GM21390 (cell line): ENCODE measurements around the gene ESRRB.

Experiments used
- ATAC-seq: cut with Tn5 transposase; IDR thresholded peaks from one replicate; pipeline ENCODE4 v1.9.1; 2021; ENCODE audit not compliant: unreplicated experiment

The ESRRB gene

DNA sequence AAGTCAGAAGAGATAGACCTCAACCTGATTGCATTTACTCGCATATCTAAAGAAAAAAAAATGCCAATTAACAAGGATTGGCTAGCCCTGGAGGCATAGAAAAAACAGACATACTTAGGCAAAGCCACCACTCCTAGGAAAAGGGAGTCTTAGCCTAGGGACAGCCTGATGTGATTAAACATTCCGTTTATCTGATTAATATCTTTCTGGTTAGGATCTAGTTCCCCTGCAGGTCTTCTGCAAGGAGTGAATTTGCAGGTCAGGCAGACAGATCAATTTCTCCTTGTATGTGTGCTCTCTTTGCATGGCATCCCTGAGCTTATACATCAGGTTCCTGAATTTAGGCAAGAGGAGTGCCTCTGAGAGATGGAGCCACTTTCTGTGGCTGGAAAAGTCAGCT lies 70.5 kb downstream of the ESRRB start:
- no peak for ATAC-seq

GRCh38 chr14:76446921-76447320 lies 71.0 kb downstream of the ESRRB start:
- no peak for ATAC-seq

GRCh38 chr14:76450476-76450875 lies 74.5 kb downstream of the ESRRB start:
- no peak for ATAC-seq

DNA sequence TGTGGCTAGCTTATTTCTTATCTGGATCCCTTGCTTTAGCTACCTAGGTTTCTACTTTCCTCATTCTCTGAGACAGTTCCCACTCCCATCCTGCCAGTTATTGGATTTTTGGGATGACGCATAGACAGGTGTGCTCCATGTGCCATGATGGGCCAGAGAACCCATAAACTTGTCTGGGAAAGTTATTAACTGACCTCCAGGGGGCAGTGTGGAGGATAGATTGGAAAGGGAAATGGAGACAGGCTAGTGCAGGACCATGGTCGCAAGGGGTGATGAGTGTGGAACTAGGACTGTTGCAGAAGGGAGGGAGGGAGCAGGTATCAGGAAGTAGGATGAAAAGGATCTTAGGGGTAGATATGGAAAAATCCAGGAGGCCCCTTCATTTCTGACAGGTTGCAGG lies 80.3 kb downstream of the ESRRB start:
- ATAC-seq = no peak

DNA sequence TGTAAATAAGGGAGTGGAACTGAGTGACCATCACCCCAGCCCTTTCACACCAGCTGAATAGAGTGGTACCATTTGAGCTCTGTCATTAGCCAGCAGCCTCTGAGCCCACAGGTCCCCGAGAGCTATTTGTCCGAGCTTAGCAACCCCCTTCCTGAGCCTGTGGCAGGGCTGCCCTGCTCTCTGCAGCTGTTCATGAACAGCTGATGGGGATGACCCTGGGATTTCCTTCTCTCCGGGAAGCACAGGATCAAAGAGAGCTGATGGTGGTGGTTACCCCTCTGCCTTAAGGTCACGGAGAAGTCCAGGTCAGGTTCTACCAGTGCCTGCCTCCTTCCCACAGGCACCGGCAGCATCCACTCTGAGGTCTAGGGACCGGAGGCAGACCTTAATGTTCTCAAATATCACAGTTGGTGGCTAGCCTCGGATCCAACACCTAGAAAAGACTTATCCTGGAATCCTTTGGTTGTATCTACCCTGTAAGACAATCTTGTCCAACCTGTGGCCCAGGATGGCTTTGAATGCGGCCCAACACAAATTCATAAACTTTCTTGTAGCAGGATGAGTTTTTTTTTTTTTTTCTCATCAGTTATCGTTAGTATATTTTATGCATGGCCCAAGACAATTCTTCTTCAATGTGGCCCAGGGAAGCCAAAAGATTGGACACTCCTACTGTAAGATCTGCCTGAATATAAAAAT lies 81.1 kb downstream of the ESRRB start:
- no peak for ATAC-seq

DNA sequence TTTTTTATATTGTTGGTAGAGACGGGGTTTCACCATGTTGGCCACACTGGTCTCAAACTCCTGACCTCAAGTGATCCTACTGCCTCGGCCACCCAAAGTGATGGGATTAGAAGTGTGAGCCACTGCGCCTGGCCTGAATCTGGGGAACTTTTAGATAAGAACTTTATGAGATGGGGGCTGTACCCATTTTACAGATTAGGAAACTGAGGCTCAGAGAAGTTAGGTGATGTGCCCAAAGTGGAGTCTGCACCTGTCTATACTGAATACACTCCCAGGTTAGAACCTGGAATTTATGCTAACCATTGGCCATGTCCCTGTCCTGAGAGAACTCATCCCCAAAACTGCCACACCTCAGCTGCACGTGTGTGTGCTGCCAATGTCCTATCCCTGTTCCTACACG lies 81.9 kb downstream of the ESRRB start:
- ATAC-seq = no peak

DNA sequence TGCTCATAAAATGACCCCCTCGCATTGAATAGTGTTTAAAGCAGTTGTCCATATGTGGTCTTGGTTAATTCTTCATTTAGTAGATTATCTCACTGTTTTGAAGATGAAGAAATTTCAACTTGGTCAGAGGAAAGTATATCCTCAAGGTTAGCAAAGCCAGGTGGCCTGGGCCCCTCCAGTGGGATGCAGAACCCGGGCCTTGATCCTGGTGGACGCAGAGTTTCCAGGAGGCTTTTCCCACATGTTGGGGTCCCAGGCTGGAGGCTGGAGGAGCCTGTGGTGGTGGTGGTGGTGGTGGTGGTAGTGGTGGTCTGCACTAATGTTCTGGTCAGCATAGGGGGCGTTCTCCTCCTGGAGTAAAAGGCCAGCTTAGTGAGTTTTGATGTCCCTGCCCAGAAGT lies 85.9 kb downstream of the ESRRB start:
- no peak for ATAC-seq

DNA sequence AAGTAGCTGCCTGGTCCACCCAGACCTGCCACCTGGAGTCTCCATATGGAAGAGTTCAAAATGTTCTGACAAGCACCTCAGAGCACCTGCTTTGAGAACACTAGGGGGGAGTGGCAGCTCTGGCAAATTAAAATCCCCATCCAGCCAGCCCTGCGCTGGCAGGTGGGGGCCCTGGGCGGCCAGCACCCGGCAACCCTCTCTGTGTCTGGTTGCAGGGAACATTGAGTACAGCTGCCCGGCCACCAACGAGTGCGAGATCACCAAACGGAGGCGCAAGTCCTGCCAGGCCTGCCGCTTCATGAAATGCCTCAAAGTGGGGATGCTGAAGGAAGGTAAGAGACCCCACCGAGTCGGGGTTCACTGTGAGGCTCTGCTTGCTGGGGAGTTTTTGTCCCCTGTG lies 86.4 kb downstream of the ESRRB start:
- no peak for ATAC-seq

DNA sequence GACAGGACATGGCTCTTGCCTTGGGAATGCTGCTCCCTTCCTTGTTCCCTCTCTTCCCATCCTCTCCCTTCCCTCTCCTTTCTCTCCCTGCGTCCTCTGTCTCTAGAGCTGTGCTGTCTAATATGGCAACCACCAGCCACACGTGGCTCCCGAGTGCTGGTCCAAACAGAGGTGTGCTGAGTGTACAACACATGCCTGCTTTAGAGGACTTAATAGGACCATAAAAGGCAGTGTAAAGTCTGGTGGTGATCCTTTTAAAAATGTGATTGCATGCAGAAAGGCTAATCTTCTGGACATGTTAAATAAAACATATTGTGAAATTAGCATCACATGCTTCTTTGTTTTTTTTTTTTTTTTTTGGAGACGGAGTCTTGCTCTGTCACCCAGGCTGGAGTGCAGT lies 87.2 kb downstream of the ESRRB start:
- no peak for ATAC-seq

DNA sequence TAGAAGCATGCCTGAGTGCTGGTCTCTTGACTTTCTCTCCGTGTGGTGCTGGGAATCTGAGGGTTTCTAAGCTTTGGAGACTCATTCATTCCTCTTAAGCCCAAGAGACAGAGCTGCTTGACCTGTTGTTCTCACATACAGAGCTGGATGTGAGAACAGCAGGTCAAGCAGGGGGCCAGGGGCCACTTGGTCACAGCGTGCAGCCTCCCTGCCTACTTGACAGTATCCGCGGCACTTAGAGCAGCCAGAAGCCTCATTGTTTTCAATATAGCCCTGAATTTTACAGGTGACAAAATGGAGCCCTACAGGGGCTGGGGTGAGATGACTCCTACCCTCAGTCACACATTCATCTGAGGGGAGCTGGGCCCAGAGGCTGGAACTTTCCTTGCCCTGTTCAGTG lies 88.9 kb downstream of the ESRRB start:
- no peak for ATAC-seq

GRCh38 chr14:76465664-76466063 lies 89.7 kb downstream of the ESRRB start:
- no peak for ATAC-seq

- ATAC-seq = no peak
Measured at GRCh38 chr14:76467711-76468155, 91.8 kb downstream of the ESRRB start.

DNA sequence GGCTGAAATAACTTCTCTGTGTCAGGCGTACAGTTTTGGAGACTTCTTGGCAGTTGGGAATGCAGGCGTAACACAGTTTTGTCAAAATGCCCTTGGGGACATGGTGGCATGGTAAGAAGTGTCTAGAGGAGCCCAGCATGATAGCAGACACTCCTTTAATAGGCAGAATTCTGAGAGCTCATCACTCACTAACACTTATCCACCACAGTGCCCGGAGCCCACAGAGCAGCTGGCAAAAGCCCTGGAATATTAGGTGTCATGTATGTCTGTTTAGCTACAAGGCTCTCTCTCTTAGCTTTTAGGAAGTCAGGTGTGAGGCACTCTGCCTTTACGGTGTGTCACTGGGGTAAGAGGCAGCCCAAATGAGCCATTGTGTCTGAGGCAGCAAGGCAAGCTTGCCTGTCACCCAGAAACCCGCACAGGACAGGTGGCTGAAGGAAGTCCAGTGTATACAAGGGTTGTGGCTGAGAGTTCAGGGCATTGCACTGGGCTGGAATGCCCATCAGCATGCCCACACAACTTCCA lies 96.3 kb downstream of the ESRRB start:
- ATAC-seq = no peak

DNA sequence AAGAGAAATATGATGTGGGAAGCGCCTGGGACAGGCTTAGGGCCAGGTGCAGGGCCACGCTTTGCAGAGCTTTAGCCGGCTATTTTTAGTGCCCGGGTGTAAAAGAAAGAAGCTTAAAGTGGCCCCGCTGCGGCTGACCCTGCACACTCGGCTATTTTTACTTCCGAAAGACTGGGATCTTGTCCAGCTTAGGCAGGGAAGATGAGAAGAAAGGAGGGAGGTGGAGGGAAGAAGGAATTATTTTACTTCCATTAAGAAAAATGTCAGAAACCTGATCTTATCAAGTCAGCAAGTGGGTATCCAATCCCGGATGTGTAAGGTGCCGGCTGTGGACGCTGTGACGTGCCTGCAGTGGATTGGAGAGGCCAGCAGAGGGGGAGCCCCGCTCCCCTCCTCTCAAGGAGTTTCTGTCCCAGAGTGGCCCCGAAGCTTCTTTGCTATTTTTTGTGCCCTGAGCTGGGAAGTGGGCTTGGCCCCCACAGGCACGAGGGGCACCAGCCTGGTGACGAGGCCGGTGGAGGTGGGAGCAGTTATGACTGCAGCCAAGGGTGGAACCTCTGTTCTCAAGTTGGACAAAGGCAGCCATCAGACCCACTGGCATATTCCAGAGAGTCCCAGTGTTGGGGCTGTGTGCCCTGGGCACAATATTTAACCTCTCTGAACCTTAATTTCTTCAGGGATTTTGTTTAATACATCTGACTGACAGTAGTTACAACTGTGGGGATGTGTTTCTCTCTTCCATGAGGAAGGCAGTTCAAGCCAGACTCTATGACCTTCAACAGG lies 97.7 kb downstream of the ESRRB start:
- ATAC-seq = no peak

DNA sequence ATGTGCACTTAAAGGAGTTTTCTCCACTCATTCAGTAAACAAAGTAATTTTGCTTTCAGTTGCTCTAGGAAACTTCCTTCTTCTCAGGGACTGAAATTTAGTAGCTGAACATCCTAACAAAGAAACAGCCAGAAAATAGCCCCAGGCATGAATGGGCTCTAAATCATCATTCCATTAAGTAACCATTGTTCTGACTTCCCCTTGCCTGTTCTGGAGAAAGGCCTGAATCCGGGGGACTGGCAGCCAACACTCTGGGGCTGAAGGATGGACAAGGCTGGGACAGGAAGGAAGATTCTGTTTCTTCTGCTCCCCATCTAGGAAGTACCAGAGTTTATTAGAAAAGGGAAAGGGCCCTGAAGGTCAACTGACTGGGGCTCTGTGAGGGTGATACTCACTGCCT lies 104.5 kb downstream of the ESRRB start:
- no peak for ATAC-seq

DNA sequence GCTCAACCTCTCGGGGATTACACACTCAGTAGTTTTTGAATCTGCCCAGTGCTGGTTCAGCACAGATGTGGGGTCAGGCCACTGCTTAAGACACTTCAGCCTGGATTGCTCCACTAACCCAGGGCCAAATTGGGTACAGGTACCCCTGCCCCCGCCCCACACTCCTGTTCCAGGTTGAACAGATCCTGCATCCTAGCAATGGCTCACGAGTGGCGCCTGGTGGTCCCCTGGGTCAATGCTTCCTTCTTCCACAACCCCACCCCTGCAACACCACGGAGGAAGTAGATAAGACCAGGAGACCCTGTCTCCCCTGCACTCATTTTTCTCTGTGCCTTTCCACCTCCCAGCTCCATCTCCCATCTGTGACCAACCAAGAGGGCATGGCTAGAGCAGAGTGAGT lies 108.4 kb downstream of the ESRRB start:
- no peak for ATAC-seq

- no peak for ATAC-seq
Measured at GRCh38 chr14:76486251-76486743, 110.4 kb downstream of the ESRRB start.

- ATAC-seq = no peak
Measured at GRCh38 chr14:76488551-76488950, 112.6 kb downstream of the ESRRB start.

DNA sequence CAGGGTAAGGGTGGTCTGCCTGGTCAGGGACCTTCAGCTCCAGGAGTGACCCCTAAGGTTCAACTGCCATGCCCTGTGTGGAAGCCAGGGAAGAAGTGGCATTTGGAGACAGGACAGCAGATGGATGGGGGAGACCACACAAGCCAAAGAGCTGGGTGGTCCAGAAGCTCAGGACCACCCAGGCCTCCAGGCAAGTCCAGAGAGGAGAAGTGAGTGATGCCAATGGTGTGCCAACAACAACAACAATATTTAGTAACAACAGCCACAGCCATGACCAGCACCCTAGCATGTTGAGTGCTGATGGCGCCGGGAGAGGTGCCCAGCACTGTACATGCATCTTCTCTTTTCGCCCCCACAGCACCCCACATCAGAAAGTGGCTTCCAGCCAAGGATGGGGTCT lies 113.7 kb downstream of the ESRRB start:
- ATAC-seq = no peak

DNA sequence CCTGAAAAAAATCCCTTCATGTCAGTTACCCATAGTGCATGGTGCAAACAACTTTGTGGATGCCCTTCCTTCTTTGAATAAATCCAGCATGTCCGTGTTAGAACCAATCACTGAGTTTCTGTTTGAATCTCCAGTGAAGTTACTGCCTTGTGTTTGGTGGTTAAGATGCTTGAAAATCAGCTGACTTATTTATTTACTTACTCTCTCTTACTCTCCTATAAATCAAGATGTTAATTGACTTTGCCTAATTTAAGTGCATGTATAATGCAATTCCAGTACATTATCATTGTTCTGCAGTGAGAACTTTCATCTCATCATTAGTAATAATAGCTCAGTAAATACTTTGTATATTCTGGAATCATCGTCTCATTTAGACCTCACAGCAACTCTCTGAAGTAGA lies 114.2 kb downstream of the ESRRB start:
- no peak for ATAC-seq

GRCh38 chr14:76490735-76491134 lies 114.8 kb downstream of the ESRRB start:
- no peak for ATAC-seq
